ENCODE data around the gene GNAI3.

GRCh38 chr1:109508001-109508872 lies 40.2 kb upstream of the GNAI3 start:
- no peak for TF ChIP-seq CTCF (conservative IDR thresholded peaks at IDR 0.05)
- no peak for TF ChIP-seq ZFX (IDR thresholded peaks at IDR 0.05)
